ENCODE measurements around the gene LAMC3.

DNA sequence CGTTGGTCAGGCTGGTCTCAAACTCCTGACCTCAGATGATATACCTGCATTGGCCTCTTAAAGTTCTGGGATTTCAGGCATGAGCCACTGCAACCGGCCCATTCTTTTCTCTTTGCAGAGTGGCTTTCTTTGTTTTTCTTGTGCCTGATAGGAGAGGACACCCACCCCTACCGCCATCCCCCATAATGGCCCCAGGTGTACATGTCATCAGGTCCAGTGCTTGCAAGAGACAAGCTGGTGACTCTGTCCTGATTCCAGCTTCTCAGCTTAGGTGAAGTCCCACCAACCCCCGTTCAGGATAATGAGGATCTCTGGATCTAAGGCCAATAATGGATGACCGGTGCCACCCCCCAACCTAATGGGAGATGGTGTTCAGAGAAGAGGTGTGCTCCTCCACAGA is 85.0 kb downstream of the LAMC3 start:
- no peak for TF ChIP-seq RAD21 (IDR thresholded peaks at IDR 0.05; ENCODE audit: low read length)
- TF ChIP-seq, protein P1, sequence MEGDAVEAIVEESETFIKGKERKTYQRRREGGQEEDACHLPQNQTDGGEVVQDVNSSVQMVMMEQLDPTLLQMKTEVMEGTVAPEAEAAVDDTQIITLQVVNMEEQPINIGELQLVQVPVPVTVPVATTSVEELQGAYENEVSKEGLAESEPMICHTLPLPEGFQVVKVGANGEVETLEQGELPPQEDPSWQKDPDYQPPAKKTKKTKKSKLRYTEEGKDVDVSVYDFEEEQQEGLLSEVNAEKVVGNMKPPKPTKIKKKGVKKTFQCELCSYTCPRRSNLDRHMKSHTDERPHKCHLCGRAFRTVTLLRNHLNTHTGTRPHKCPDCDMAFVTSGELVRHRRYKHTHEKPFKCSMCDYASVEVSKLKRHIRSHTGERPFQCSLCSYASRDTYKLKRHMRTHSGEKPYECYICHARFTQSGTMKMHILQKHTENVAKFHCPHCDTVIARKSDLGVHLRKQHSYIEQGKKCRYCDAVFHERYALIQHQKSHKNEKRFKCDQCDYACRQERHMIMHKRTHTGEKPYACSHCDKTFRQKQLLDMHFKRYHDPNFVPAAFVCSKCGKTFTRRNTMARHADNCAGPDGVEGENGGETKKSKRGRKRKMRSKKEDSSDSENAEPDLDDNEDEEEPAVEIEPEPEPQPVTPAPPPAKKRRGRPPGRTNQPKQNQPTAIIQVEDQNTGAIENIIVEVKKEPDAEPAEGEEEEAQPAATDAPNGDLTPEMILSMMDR (IDR thresholded peaks at IDR 0.05): no peak
- TF ChIP-seq, protein P2, sequence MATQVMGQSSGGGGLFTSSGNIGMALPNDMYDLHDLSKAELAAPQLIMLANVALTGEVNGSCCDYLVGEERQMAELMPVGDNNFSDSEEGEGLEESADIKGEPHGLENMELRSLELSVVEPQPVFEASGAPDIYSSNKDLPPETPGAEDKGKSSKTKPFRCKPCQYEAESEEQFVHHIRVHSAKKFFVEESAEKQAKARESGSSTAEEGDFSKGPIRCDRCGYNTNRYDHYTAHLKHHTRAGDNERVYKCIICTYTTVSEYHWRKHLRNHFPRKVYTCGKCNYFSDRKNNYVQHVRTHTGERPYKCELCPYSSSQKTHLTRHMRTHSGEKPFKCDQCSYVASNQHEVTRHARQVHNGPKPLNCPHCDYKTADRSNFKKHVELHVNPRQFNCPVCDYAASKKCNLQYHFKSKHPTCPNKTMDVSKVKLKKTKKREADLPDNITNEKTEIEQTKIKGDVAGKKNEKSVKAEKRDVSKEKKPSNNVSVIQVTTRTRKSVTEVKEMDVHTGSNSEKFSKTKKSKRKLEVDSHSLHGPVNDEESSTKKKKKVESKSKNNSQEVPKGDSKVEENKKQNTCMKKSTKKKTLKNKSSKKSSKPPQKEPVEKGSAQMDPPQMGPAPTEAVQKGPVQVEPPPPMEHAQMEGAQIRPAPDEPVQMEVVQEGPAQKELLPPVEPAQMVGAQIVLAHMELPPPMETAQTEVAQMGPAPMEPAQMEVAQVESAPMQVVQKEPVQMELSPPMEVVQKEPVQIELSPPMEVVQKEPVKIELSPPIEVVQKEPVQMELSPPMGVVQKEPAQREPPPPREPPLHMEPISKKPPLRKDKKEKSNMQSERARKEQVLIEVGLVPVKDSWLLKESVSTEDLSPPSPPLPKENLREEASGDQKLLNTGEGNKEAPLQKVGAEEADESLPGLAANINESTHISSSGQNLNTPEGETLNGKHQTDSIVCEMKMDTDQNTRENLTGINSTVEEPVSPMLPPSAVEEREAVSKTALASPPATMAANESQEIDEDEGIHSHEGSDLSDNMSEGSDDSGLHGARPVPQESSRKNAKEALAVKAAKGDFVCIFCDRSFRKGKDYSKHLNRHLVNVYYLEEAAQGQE (IDR thresholded peaks at IDR 0.05; ENCODE audit: low read depth, low read length): no peak
- TF ChIP-seq EP300 (IDR thresholded peaks at IDR 0.05; ENCODE audit: borderline replicate concordance in 1 of 2, low read depth in 1 of 2, low read length in 1 of 2): no peak
- TF ChIP-seq SIN3A (IDR thresholded peaks at IDR 0.05; ENCODE audit: borderline replicate concordance, low read depth, low read length): no peak
- TF ChIP-seq POLR2AphosphoS5 (IDR thresholded peaks at IDR 0.05; ENCODE audit: low read depth, low read length): no peak
- TF ChIP-seq TAF1 (IDR thresholded peaks at IDR 0.05; ENCODE audit: borderline replicate concordance, low read depth, low read length): no peak
- no peak for TF ChIP-seq RXRA (IDR thresholded peaks at IDR 0.05; ENCODE audit: borderline replicate concordance, low read depth)
- TF ChIP-seq GATA2 (CRISPR knock-in tag; IDR thresholded peaks at IDR 0.05): no peak
- TF ChIP-seq USF2 (IDR thresholded peaks at IDR 0.05; ENCODE audit: borderline replicate concordance, low read depth, low read length): no peak

All from SK-N-SH (cell line).